HG03565 (cell line): ENCODE results near the gene ALDH1L2.

Experiments used
- ATAC-seq: cut with Tn5 transposase; IDR thresholded peaks from one replicate; pipeline ENCODE4 v1.9.1; 2021; ENCODE audit warnings: mild to moderate bottlenecking, moderate library complexity; ENCODE audit not compliant: unreplicated experiment

The ALDH1L2 gene

DNA sequence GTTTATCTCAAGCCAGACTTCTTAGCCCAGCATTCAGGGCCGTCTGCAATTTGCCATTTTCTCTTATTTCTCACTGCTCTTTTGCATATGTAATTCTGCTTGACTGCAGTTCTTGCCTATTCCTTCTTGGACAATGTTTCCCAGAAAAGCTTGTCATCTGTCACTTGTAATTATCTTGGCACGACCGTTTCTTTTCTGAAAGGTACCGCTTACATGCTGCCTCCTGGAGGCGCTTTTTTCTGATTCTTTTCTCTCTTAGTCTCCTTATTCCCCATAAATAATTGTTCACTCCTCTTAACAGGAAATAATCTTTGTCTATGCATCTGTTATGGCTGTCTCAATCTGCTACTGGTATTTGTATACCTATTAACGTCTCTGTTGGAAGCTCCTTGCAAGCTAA, 1.2 kb upstream of the ALDH1L2 start:
- no peak for ATAC-seq

DNA sequence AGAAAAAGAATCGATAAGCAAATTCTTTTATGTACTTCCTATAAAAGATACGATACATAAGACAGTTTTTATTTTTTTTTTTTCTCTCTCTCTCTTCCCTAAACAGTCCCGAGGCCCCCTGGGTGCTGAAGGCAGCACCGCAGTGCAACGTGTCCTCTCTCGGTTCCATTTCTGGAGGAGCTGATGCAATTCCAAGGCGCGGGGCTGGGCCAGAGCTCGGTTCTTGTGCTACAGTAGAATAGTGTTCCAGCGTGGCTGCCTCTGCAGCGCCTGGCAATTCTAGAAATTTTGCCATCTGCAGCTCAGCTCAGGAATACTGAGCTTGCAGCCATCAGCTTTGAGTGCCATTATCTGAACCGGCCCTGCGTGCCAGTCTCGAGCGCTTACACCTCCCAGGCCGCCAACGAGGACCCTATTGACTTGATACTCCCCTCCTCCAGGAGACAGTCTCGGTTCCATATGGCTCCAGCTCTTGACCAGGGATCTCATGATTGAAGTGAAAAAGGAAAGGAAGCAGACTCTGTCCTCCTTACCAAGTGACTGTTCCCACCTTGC, 630 bp downstream of the ALDH1L2 start:
- no peak for ATAC-seq

DNA sequence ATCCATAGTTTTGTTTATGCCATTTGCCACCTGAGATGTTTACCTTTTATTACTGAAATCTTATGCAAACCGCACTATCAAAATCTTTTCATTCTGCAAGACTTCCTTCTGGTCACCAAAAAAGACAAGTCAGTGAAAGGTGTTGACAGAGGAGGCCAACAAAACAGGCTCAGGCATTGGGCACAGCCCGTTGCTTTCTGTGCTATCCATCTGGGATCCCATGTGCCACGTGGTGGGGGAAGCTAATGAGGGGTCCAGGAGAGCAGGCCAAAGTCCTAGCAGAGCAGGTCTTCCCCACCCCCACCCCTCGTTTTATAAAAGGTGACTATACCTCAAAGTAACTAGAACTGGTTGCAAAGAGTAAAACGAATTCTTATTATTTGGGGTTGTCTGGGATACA, 1.2 kb downstream of the ALDH1L2 start:
- ATAC-seq = no peak

DNA sequence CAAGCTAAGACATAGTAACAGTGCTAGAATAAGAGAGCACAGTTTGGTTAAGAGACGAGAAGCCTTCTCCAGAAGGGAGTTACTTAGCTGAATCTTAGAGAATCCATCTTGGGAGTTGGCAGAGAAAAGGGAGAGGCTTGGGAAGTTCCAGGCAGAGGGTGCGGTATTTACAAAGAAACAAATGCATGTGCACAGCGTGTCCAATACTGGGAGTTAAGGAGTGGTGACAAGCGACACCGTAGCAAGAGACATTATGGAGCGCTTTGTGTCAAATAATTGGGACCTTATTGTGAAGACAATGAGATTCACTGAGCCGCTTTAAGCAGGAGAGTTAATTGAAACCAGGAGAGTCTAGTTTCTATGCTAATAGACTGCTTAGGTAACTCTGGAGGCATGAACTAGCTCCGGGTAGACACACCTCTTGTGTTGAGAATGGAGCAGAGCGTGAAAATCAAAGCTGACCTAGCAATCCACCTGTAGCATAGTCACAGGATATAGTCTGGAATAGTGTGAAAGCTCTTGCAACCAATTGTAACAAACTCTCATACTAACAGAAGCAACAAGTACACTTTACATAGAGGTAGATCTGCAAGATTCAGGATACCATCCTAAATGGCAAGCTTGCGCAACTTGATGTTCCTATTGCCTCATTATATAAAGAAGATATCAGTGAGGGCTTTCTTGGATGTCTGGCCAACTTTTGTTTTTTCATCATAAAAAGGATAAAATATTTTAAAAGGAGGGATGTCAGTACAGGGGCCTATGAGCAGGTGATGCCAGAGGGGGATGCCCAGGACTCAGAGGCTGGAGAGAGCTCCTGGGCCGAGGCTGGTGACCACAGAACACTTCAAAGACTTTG, 5.3 kb downstream of the ALDH1L2 start:
- no peak for ATAC-seq

DNA sequence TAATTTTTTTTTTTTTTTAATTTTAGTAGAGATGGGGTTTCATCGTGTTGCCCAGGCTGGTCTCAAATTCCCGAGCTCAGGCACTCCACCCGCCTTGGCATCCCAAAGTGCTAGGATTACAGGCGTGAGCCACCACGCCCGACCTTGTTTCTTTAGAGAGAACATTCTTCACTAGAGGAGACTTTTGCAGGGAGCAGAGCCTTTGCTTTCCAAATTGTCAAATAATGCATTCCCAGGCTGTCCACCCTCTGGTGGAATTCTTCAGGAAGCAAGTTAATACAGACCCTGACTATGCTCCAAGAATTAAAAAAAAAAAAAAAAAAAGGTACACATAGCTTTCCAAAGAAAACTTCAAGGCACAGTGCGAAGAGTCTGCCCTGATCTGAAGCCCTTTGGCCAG, 6.8 kb downstream of the ALDH1L2 start:
- no peak for ATAC-seq

GRCh38 chr12:105076913-105077312, 7.3 kb downstream of the ALDH1L2 start:
- no peak for ATAC-seq

DNA sequence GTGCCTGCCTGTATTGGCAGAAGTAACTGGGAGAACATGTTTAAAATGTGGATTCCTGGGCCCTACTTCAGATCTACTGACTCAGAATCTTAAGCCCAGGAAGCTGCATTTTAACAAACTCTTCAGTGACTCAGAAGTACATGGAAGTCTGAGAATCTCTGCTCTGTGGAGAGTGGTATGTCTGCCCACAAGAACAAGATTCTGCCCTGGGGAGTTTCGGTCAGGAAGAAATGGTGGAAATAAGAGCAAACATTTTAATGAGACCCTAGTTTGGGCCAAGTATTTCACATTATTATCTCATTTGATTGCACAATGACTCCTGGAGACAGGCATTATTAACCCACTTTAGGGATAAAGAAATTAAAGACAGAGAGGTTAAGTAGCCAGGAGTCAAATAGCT, 8.2 kb downstream of the ALDH1L2 start:
- no peak for ATAC-seq

GRCh38 chr12:105072888-105073488, 11.3 kb downstream of the ALDH1L2 start:
- ATAC-seq = no peak

DNA sequence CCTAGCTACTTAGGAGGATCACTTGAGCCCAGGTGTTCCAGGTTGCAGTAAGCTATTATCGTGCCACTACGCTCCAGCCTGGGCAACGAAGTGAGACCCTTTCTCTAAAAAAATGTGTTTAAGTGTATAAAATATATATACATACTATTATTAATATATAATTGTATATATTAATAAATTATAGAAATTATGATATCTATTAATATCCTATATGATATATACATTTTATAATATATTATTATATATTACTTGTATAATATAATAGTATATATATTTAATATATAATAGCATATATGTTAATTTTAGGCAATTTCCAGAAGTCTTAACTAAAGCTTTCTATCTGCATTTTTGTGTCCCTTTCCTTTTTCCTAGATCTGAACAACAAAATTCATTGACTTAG, 12.3 kb downstream of the ALDH1L2 start:
- no peak for ATAC-seq

- no peak for ATAC-seq
These were observed 14.1 kb downstream of the ALDH1L2 start for GRCh38 chr12:105069936-105070702.

DNA sequence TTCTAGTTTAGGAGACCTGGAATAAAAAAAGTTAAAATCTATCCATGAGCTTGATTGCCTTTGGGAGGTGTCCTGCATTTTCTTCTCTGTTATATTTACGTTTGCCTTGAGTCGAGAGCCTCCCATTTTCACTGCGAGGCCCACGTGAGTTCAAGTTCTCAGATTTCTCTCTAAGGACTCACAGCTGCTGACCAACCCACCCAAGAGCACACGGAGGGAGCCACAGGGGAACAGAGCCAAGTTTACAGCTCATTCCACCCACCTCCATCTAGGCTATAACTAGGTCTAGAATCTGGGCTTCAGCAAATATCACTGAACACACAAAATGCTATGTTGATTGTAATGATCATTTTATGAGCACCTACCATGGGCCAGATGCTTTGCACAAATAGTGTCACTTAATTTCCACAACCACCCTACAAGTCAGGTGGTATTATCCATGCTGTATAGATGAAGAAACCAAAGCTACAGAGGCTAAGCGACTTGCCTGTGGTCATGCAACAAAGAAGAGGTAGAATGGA, 16.7 kb downstream of the ALDH1L2 start:
- ATAC-seq = no peak

GRCh38 chr12:105064564-105065178, 19.6 kb downstream of the ALDH1L2 start:
- no peak for ATAC-seq

DNA sequence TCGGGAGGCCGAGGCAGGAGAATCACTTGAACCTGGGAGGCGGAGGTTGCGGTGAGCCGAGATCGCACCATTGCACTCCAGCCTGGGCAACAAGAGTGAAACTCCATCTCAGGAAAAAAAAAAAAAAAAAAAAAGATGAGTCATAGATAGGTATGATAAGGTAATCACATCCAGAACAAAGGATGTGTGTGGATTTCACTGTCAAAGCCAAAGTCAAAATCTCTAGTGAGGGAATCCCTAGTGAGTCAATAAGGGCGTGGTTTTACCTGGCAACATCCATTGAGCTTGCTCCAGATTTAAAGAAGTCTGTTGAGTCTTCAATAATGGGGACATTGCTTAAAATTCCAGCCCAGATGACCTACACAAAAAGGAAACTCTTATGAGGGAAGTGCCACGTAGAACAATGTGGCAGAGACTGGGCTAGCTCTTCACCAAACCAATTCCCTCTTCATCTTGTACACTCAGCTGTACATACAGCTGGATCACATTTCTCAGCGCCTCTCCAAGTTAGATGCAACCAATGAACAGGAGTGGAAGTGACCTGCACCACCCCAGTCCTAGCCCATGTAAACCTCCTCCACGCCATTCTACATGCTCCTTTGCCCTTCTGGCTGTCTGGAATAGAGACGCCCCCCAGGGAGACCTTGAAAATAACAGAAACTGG, 23.4 kb downstream of the ALDH1L2 start:
- ATAC-seq = no peak

DNA sequence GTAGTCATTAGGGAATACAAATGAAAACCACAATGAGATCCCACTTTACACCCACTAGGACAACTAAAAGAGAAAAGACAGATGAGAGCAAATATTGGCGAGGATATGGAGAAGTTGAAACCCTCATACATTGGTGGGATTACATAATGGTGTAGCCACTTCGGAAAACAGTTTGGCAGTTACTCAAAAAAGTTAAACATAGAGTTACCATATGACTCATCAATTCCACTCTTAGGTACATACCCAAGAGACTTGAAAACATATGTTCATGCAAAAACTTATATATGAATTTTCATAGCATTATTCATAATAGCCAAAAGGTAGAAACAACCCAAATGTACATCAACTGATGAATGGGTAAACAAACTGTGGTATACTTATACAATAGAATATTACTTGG, 27.1 kb downstream of the ALDH1L2 start:
- no peak for ATAC-seq

DNA sequence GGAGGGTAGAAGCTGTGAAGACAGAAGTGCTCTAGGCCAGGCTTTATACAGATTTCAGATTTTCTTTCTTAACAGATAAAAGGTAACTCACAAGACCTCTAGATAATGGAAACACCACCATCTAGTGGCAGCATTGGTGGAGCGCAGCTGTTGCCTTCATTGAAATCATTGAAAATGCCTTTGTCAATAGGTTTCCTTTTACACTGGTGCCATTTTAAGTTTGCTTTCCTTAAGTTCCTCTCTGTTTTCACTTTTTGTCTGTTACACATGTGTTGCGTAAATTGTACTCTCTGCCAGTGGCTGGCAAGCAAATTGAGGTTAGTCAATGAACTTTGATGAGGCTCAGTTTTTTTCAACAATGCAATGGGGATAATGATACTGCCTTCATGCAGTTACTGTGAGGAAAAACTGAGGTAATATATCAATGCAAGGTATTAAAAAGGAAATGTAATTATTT, 31.1 kb downstream of the ALDH1L2 start:
- ATAC-seq = no peak

DNA sequence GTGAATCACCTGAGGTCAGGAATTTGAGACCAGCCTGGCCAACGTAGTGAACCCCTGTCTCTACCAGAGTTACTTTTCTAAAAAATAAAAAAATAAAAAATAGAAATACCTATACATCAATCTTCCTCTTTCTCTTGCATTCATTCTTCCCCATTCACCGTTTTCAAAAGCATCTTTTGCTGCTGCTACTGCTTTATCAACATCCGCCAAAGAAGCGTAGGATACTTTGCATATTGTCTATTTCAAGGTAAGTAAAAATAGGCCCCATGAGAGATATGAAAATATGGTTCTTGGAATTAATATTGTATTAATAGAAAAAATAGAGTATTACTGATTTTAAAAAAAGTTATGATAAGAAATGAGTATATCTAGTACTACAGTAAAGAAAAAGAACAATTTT, 32.3 kb downstream of the ALDH1L2 start:
- ATAC-seq = no peak

GRCh38 chr12:105048315-105048714, 35.9 kb downstream of the ALDH1L2 start:
- ATAC-seq = no peak

DNA sequence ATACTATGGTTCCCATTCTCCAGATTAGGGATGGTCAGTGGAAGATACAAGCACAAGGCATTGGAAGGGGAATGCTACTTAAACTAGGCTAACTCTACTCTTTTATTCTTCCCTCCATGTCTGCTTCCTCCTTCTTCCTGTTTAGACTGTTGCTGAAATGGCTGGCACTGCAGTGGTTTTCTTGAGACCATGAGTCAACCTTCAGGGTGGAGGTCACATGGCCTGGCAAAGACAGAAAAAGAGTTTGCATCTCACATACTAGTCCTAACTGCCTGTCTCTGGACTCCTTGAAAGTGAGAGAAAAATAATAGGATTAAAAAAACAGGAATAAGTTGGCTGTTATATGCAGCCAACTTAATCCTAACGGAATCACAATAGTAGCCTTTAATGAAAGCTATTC, 37.0 kb downstream of the ALDH1L2 start:
- ATAC-seq = no peak

DNA sequence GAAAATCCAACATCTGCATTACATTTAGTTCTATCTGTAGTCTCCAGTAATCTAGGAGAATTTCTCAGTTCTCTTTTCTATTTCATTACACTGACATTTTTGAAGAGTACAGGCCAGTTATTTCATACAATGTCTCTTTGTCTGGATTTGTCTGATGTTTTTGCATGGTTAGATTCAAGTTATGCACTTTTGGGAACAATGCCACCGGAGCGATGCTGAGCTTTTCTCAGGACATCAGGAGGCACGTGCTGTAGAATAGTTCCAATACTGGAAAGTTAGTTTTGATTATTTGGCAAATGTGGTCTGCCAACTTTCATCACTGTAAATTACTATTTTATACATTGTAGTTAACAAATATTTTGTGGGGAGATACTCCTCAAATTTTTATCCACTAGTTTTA, 43.1 kb downstream of the ALDH1L2 start:
- no peak for ATAC-seq

GRCh38 chr12:105040476-105040875, 43.8 kb downstream of the ALDH1L2 start:
- ATAC-seq = no peak
